OCI-LY7 (cell line): ENCODE data around the gene MAPKAPK3. TPM values are rescaled to one million over a fixed set of nuclear protein-coding genes. Genes with fewer than 3 reads are reported as not detected.

Experiments used
- BruUV-seq: library from RNA; stranded (reverse); fragments of 400-500 nt; replicated peaks from 2 replicates; lab custom pipeline; 2021; lab: Mats Ljungman, UMichigan
- CTCF ChIA-PET: fragments of 300-600 bp; sonication (Branson Sonifier 250); formaldehyde crosslinking; loops from one replicate; lab custom pipeline; 2022; ENCODE audit warnings: antibody characterized with exemption; ENCODE audit not compliant: unreplicated experiment; lab: Charles Lee
- POLR2A ChIA-PET: fragments of 300-600 bp; sonication (Branson Sonifier 250); formaldehyde crosslinking; loops from one replicate; lab custom pipeline; 2022; ENCODE audit warnings: antibody characterized with exemption; lab: Charles Lee
- DNase-seq: peaks from one replicate; pipeline ENCODE4 v3.0.0-alpha.2; 2015; ENCODE audit warnings: low spot score
- H2AFZ ChIP-seq: fragments of 200-600 bp; sonication (generic), shearing (Covaris generic); 2 replicates; pipeline ENCODE4 v1.6.1; 2014; ENCODE audit warnings: mild to moderate bottlenecking, antibody characterized with exemption, low read length, moderate library complexity
- H3K27ac ChIP-seq: fragments of 200-600 bp; sonication (generic); 2 replicates; pipeline ENCODE4 v1.5.1; 2014; ENCODE audit warnings: mixed run types, low read depth, mild to moderate bottlenecking, moderate library complexity, low read length, inconsistent platforms; ENCODE audit not compliant: poor library complexity, severe bottlenecking
- H3K36me3 ChIP-seq: fragments of 200-600 bp; sonication (generic); 2 replicates; pipeline ENCODE4 v1.6.1; 2014; ENCODE audit warnings: mild to moderate bottlenecking, antibody characterized with exemption, low read length, moderate library complexity, mixed read lengths; ENCODE audit not compliant: insufficient read depth
- H3K4me1 ChIP-seq: fragments of 200-600 bp; sonication (generic); 2 replicates; pipeline ENCODE4 v1.5.1; 2014; ENCODE audit warnings: mild to moderate bottlenecking, low read length; ENCODE audit not compliant: insufficient read depth, poor library complexity, severe bottlenecking
- H3K4me2 ChIP-seq: fragments of 200-600 bp; sonication (generic); 2 replicates; pipeline ENCODE4 v1.6.1; 2014; ENCODE audit warnings: mild to moderate bottlenecking, low read length
- H3K4me3 ChIP-seq: fragments of 200-600 bp; sonication (generic); 2 replicates; pipeline ENCODE4 v1.5.1; 2014; ENCODE audit warnings: mild to moderate bottlenecking, low read depth, low read length; ENCODE audit not compliant: poor library complexity, severe bottlenecking
- H3K79me2 ChIP-seq: fragments of 200-600 bp; sonication (generic); 2 replicates; pipeline ENCODE4 v1.6.1; 2016; ENCODE audit warnings: low read depth, mild to moderate bottlenecking, low read length, moderate library complexity, mixed read lengths; ENCODE audit not compliant: insufficient read depth
- H3K9me2 ChIP-seq: fragments of 200-600 bp; sonication (generic); 2 replicates; pipeline ENCODE4 v1.6.1; 2016; ENCODE audit warnings: mild to moderate bottlenecking, low read length, mixed read lengths; ENCODE audit not compliant: insufficient read depth
- H3K9me3 ChIP-seq: fragments of 200-600 bp; sonication (generic); 2 replicates; pipeline ENCODE4 v1.6.1; 2014; ENCODE audit warnings: mild to moderate bottlenecking, mixed run types, low read length, mixed read lengths
- H4K20me1 ChIP-seq: fragments of 200-600 bp; sonication (generic); 2 replicates; pipeline ENCODE4 v1.6.1; 2014; ENCODE audit warnings: mild to moderate bottlenecking, antibody characterized with exemption, low read length, moderate library complexity, mixed read lengths; ENCODE audit not compliant: insufficient read depth
- CTCF ChIP-seq: fragments of 200-600 bp; sonication (generic); conservative IDR thresholded peaks from 2 replicates; pipeline ENCODE4 v1.5.1; 2014; ENCODE audit warnings: mild to moderate bottlenecking, antibody characterized with exemption, low read length, moderate library complexity, mixed read lengths
- EZH2phosphoT487 ChIP-seq: fragments of 200-600 bp; sonication (generic); IDR thresholded peaks from 2 replicates; pipeline ENCODE4 v1.6.1; 2018; ENCODE audit warnings: low read depth, borderline replicate concordance, mild to moderate bottlenecking, mixed run types, antibody characterized with exemption, low read length, moderate library complexity, mixed read lengths
- intact Hi-C: fragments of 100-400 bp; cut with micrococcal nuclease; formaldehyde crosslinking; loops from one replicate; pipeline ENCODE4 v1.10.0; 2022; ENCODE audit not compliant: unreplicated experiment
- total RNA-seq, 2 experiments: library from RNA; depleted of rRNA in 1 of 2; stranded (reverse); fragments of >200 nt in 1 of 2; shearing (Covaris generic) in 1 of 2; gene quantifications; 2 replicates each; pipeline ENCODE4 v1.2.3, GENCODE V29; 2014 to 2022

Gene MAPKAPK3
- total RNA-seq, 2 experiments from 2014 or later, result 17.5 to 25.2 TPM

- POLR2A ChIA-PET, result no interaction called here
- CTCF ChIA-PET, result no interaction called here
These were observed 32.5 kb downstream of the MAPKAPK3 start for GRCh38 chr3:50649451-50649931.

DNA sequence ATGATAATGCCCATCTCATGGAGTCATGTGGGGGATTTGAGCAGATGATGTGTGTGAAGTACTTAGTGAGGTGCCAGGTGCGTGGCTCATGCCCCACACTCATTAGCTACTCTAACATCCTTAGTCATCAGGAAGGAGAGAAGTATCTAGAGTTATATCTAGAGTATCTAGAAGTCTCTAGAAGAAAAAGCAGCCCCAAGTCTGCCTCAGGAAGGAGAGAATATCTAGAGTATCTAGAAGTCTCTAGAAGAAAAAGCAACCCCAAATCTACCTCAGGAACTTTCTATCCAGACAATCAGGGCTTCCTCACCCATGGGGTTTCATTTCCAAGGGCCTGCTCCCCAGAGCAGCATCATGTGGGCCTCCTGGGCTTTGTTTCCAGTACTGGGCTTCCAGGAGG, 33.1 kb downstream of the MAPKAPK3 start:
- DNase-seq, result no peak
- no peaks in the 10 kb centered on the region for H3K4me1 ChIP-seq
- H3K36me3 ChIP-seq, result no peaks in the 10 kb centered on the region
- BruUV-seq, result no TSS peak
- intact Hi-C loops, result no loop called here
- H3K9me2 ChIP-seq, result no peaks in the 10 kb centered on the region
- H3K27ac ChIP-seq, result no peak overlapping the region
- no peaks in the 10 kb centered on the region for H3K79me2 ChIP-seq
- H3K4me3 ChIP-seq, result no peak overlapping the region
- POLR2A ChIA-PET, result no interaction called here
- H4K20me1 ChIP-seq, result no peaks in the 10 kb centered on the region
- CTCF ChIA-PET, result no interaction called here
- TF ChIP-seq CTCF (no peak), EZH2phosphoT487 (no peak)
- H3K9me3 ChIP-seq, result no peaks in the 10 kb centered on the region
- H2AFZ ChIP-seq, result no peak overlapping the region
- no peak overlapping the region for H3K4me2 ChIP-seq

More at GRCh38 chr3:50649451-50649931, 32.5 kb downstream of the MAPKAPK3 start:
- DNase-seq, result no peak
- intact Hi-C loops, result no loop called here
- H3K9me3 ChIP-seq, result no peaks in the 10 kb centered on the region
- H3K4me3 ChIP-seq, result no peak overlapping the region
- H4K20me1 ChIP-seq, result no peaks in the 10 kb centered on the region
- no peaks in the 10 kb centered on the region for H3K4me1 ChIP-seq
- no peak overlapping the region for H2AFZ ChIP-seq
- H3K27ac ChIP-seq, result no peak overlapping the region
- H3K36me3 ChIP-seq, result no peaks in the 10 kb centered on the region
- H3K9me2 ChIP-seq, result no peaks in the 10 kb centered on the region
- H3K4me2 ChIP-seq, result no peak overlapping the region
- TF ChIP-seq CTCF, result no peak
- no peak for TF ChIP-seq EZH2phosphoT487
- no TSS peak for BruUV-seq
- H3K79me2 ChIP-seq, result no peaks in the 10 kb centered on the region

GRCh38 chr3:50651445-50651844, 34.5 kb downstream of the MAPKAPK3 start:
- Histone ChIP-seq H4K20me1 (no peaks in the 10 kb centered on the region), H3K27ac (no peak overlapping the region), H3K36me3 (no peaks in the 10 kb centered on the region), H2AFZ (no peak overlapping the region), H3K9me3 (no peaks in the 10 kb centered on the region), H3K4me1 (no peaks in the 10 kb centered on the region), H3K4me3 (no peak overlapping the region), H3K9me2 (no peaks in the 10 kb centered on the region), H3K79me2 (no peaks in the 10 kb centered on the region), H3K4me2 (no peak overlapping the region)
- no peak for TF ChIP-seq CTCF
- no peak for TF ChIP-seq EZH2phosphoT487
- POLR2A ChIA-PET, result interaction anchor here (0.7 to 0.9 kb wide), 3 partner anchors 10 to 88 kb away, joined by 3 to 4 read pairs (median 4); no protein-coding TSS in a partner anchor
- CTCF ChIA-PET, result interaction anchor here (1.1 kb wide), 1 partner anchor 35 kb away, joined by 3 read pairs; the partner anchor contains the start of gene MAPKAPK3
- no peak for DNase-seq
- BruUV-seq, result no TSS peak
- intact Hi-C loops, result no loop called here
